NCI-H2196 treated with DMSO at 0.1 percent for 48 hours (cell line): ENCODE data around the gene SNAP25.

Experiments used
- DNase-seq: peaks from one replicate; lab custom pipeline; 2025; ENCODE audit not compliant: unreplicated experiment; lab: John Stamatoyannopoulos, UW

Gene SNAP25

DNA sequence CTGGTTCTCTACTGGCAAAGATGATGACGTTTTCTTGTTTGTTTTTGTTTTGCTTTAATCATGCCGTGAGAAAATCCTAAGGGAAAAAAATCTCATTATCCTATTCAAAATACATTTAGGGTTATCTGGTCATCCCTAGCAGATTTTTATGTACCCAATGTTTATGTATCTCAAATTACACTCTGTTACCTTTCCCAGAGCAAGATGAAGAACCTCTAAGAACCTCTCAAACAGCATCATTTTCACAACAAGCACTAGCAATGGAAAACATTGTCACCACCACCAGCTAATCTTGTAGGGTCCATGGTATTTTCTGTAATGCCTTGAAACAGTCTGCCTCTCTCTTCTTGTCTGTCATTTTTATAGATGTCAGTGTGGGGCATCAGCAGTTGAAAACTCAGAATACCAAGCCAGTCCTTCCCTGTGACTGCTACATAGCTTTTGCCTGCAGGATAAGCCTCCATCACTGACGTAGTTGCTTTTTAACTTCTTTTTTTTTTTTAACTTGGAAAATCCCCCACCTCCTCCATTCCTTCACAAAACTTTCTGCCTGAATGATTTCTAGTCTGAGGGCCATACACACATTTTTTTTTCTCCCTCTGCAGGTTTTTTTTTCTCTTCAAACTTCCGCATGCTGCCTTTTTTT is 2.4 kb upstream of the SNAP25 start:
- DNase-seq = no peak

GRCh38 chr20:10217721-10218410 is 764 bp upstream of the SNAP25 start:
- DNase-seq = peak; percentile 77

- DNase-seq = peak; percentile 8
These were observed 792 bp downstream of the SNAP25 start for GRCh38 chr20:10219452-10219791.

DNA sequence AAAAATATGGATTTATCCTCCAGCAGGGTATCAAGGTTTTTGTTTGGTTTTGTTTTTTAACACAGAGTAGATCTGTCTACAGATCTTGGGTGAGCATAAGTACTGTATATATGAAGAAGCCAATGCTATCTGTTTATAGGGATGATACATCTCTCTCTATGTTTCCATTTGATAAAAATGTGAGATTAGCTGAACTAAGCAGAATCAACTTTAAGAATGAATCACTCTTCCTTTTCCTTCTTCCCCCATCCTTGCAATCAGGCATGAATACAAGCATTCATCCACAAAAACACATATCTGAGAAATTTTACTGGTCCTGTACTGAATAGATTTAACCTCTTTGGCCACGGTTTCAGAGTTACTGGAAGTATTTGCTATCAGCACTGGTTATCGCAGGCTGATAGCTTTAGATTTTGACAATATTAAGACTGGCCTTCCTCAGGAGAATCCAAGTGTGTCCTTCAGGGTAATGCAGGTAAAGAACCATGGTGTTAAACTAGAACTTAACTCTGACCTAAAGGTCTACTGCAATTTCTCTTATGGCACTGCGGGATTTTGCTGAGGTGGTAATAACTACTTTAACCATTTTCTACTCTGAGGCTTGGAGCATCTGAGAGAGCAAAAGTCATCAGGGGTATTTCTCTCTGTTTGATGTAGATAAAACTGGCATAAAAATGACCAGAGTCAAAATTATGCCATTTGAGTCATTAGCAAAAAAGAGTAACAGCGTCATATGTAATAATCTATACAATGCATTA is 1.5 kb downstream of the SNAP25 start:
- no peak for DNase-seq

- DNase-seq = no peak
These were observed 2.4 kb downstream of the SNAP25 start for GRCh38 chr20:10221021-10221420.

DNA sequence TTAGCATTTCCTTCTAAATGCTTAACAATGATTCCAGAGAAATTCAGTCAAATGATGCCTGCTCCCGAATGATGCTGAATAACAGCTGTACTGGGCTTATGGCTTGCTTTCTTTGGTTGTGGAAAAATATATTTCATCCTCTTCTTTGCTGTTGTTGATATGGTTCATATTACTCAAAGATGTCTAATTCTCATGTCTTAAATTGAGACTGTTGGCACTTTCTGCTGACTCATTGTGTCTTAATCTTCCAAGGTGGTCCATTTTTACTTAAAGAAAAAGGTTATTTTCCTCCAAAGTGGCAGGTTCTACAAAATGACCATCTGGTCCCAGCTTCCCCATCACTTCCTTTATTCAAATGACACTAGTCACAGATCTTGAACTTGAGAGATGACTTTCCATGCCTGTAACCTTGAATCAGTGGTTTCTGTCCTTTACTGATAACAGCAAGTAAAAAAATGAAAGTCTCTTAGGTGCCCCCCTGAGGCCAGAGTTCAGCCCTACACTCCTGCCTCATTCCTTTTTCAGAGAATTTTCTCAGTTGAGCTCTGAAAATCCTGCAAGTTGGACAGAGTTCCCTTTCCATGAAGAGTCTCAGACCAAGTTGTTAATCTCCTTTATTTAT is 6.9 kb downstream of the SNAP25 start:
- DNase-seq = no peak

- peak; percentile 2 for DNase-seq
These were observed 9.7 kb downstream of the SNAP25 start for GRCh38 chr20:10228330-10228729.

GRCh38 chr20:10231290-10231689 is 12.7 kb downstream of the SNAP25 start:
- DNase-seq = no peak

- DNase-seq = no peak
These were observed 18.2 kb downstream of the SNAP25 start for GRCh38 chr20:10236540-10237533.

GRCh38 chr20:10239954-10240353 is 21.3 kb downstream of the SNAP25 start:
- peak; percentile 37 for DNase-seq

DNA sequence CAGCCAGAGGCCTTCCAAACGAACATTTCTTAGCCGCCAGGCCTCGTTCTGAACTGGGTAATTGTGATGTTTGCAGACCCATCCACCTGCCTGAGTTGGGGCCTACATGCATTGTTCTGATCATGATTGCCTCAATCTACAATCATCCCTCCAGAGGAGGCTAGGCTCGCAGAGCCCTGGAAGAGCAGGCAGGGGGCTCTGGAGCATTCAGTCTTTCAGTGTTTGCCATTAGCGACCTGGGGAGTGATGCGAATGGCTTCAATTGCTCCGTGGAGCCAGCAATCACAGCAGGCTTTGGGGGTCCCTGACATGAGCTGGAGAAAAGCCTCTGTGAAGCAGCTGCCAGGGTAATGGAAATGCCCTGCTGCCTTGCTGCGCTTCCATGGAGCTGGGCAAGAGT is 22.0 kb downstream of the SNAP25 start:
- DNase-seq = no peak

- no peak for DNase-seq
These were observed 23.5 kb downstream of the SNAP25 start for GRCh38 chr20:10242166-10242565.

DNA sequence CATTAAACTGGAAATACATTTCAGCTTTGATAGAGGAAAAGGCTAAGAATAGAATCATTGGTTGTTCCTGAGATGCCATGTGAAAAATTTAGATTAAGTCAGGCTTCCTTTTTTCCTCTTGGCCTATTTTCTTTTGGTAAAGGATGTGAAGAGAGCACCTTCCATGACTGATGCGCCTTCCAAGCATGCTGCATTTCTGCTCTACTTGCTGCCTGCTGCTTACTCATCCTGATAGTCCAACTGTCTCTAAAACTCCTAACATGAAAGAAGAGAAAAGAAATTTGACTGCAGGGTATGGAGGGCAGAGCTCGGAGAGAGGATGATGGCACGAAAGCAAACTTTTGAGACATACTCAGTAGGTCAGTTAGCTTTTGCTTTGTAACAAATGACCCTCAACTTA is 28.8 kb downstream of the SNAP25 start:
- DNase-seq = no peak

DNA sequence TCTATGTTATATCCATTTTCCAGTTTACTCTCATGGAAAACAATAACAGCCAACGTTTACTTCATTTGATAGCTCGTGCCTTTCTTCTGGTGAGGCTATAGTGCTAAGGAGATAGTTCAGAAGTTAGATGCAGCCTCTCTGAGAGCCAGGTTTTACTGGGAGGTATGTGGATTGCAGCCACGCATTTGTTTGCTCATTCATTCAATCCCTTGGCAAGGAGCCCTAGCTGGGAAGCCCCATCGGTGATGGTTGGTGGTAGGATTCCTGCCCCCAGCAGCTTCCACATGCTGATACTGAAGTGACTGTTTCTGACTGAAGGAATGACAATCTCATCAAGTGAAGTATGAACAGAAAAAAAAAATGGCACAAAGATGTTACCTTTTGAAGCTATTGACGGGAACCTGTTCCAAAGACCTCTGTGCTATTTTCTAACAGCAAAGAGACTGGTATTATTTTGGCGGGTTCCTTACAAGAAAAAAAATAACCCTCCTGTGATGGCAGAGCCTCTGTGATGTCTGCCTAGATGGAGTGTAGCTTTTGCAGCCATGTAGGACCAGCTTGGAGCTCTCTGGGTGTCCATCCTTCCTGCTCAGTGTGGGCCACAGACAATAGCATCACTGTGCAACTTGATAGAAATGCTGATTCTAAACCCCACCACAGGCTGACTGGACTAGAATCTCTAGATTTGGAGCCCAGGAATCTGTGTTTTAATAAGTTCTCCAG is 30.6 kb downstream of the SNAP25 start:
- DNase-seq = peak; percentile 2

GRCh38 chr20:10249822-10250221 is 31.2 kb downstream of the SNAP25 start:
- DNase-seq = no peak

GRCh38 chr20:10250902-10251301 is 32.3 kb downstream of the SNAP25 start:
- DNase-seq = no peak

- no peak for DNase-seq
These were observed 35.1 kb downstream of the SNAP25 start for GRCh38 chr20:10253780-10254179.

GRCh38 chr20:10255846-10256245 is 37.2 kb downstream of the SNAP25 start:
- no peak for DNase-seq

DNA sequence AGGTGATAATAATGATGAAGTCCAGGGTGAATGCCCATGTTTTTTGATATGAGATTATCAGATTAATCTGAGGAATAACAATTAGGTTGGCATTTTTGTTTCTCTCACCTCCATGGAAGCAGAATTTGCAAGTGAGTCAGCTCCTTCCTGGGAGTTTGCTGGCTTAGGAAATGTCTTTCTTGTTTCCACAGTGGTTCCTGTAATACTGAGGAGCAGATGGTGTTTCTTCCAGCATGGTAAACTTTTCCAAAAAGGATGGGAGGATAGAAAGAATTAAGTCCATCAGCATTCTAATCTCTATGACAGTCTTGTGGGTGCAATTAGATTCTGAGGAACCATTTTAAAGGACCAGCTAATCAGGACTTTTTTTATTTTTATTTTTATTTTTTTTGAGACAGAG is 40.5 kb downstream of the SNAP25 start:
- DNase-seq = no peak

GRCh38 chr20:10260316-10260715 is 41.7 kb downstream of the SNAP25 start:
- no peak for DNase-seq
